ENCODE measurements around the gene FAIM2. TPM values are rescaled to one million over a fixed set of nuclear protein-coding genes. Genes with fewer than 3 reads are reported as not detected.

The FAIM2 gene
- total RNA-seq, 1 experiment from 2014 or later, result 0.09 TPM

DNA sequence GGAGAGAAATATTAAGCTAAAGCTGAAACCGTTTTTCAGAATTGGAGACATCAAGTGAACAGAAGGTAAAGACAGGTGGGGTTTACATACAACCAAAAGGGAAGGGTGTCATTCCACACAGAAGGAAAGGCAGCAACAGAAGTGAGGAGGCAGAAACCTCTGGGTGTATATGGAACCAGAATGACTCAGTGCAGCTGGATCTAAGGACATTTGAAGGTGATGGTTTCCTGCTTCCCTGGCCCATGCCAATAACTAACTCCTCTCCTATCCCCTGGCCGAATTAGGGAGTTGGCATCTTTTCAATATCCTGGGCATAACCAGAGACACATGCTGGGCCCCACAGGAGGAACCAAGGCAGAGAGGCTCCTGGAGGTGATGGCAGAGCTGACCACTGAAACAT lies 83.9 kb downstream of the FAIM2 start:
- Histone ChIP-seq H3K9me3 (no peaks in the 10 kb centered on the region), H3K4me3 (ENCODE audit: low read depth, low read length) (no peak overlapping the region), H3K36me3 (ENCODE audit: control insufficient read depth, insufficient read depth, low read length) (no peaks in the 10 kb centered on the region), H3K4me1 (no peaks in the 10 kb centered on the region), H3K27me3 (replicated peaks; ENCODE audit: control insufficient read depth, insufficient read depth, low read length) (no peaks in the 10 kb centered on the region)
- ChIA-PET CTCF (interaction anchor here (1.0 kb wide), 1 partner anchor 78 kb away, joined by 4 read pairs; the partner anchor contains the start of gene TMBIM6), POLR2A (interaction anchor here (1.8 kb wide), 1 partner anchor 8 kb away, joined by 6 read pairs; the partner anchor contains the start of gene NCKAP5L)
- intact Hi-C loops (cut with micrococcal nuclease; ENCODE audit: unreplicated experiment), result no loop called here
- no peak overlapping the region for H3K27ac Mint-ChIP-seq (ENCODE audit: unreplicated experiment)
- no peak overlapping the region for H3K4me3 Mint-ChIP-seq (ENCODE audit: unreplicated experiment)
- H3K36me3 Mint-ChIP-seq (ENCODE audit: insufficient read depth, unreplicated experiment), result peaks cover 5% of the 10 kb centered on the region
- TF ChIP-seq, protein P1, sequence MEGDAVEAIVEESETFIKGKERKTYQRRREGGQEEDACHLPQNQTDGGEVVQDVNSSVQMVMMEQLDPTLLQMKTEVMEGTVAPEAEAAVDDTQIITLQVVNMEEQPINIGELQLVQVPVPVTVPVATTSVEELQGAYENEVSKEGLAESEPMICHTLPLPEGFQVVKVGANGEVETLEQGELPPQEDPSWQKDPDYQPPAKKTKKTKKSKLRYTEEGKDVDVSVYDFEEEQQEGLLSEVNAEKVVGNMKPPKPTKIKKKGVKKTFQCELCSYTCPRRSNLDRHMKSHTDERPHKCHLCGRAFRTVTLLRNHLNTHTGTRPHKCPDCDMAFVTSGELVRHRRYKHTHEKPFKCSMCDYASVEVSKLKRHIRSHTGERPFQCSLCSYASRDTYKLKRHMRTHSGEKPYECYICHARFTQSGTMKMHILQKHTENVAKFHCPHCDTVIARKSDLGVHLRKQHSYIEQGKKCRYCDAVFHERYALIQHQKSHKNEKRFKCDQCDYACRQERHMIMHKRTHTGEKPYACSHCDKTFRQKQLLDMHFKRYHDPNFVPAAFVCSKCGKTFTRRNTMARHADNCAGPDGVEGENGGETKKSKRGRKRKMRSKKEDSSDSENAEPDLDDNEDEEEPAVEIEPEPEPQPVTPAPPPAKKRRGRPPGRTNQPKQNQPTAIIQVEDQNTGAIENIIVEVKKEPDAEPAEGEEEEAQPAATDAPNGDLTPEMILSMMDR (IDR thresholded peaks at IDR 0.05; ENCODE audit: insufficient read depth in 1 of 2, low read depth in 1 of 2, low read length in 1 of 2, severe bottlenecking in 1 of 2, unreplicated experiment in 1 of 2), result no peak
- no peaks in the 10 kb centered on the region for H3K9me3 Mint-ChIP-seq (ENCODE audit: unreplicated experiment)
- no peaks in the 10 kb centered on the region for H3K4me1 Mint-ChIP-seq (ENCODE audit: low read depth, unreplicated experiment)
- no TSS peak for BruUV-seq (replicated peaks)
- no peak for DNase-seq
- no peaks in the 10 kb centered on the region for H3K27me3 Mint-ChIP-seq (ENCODE audit: insufficient read depth, unreplicated experiment)

DNA sequence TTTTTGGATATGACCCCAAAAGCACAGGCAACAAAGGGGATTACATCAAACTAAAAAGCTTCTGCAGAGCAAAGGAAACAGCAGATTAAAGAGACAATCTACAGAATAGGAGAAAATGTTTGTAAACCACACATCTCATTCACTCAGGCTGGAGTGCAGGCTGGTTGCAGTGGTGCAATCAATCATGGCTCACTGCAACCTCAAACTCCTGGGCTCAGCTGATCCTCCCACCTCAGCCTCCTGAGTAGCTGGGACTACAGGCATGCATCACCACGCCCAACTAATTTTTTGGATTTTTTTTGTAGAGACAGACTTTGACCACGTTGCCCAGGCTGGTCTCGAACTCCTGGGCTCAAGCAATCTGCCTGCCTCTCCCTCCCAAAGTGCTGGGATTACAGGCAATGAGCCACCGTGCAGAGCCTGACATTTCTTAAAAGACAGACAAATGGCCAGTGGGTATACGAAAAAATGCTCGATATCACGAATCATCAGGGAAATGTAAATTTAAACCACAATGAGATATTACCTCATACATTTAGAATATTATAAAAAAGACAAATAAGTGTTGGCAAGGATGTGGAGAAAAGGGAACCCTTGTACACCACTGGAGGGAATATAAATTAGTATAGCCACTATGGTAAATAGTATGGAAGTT lies 85.3 kb downstream of the FAIM2 start:
- H3K9me3 Mint-ChIP-seq (ENCODE audit: unreplicated experiment), result no peaks in the 10 kb centered on the region
- BruUV-seq (replicated peaks), result no TSS peak
- ChIA-PET POLR2A (no interaction called here), CTCF (no interaction called here)
- no peak overlapping the region for H3K4me3 Mint-ChIP-seq (ENCODE audit: unreplicated experiment)
- H3K27me3 ChIP-seq (replicated peaks; ENCODE audit: control insufficient read depth, insufficient read depth, low read length), result no peaks in the 10 kb centered on the region
- no peaks in the 10 kb centered on the region for H3K27me3 Mint-ChIP-seq (ENCODE audit: insufficient read depth, unreplicated experiment)
- no peaks in the 10 kb centered on the region for H3K4me1 ChIP-seq
- no peak overlapping the region for H3K4me3 ChIP-seq (ENCODE audit: low read depth, low read length)
- no peak overlapping the region for H3K27ac Mint-ChIP-seq (ENCODE audit: unreplicated experiment)
- intact Hi-C loops (cut with micrococcal nuclease; ENCODE audit: unreplicated experiment), result no loop called here
- no peaks in the 10 kb centered on the region for H3K4me1 Mint-ChIP-seq (ENCODE audit: low read depth, unreplicated experiment)
- no peaks in the 10 kb centered on the region for H3K9me3 ChIP-seq
- TF ChIP-seq, protein P1 (IDR thresholded peaks at IDR 0.05; ENCODE audit: insufficient read depth in 1 of 2, low read depth in 1 of 2, low read length in 1 of 2, severe bottlenecking in 1 of 2, unreplicated experiment in 1 of 2), result no peak
- DNase-seq, result no peak
- H3K36me3 ChIP-seq (ENCODE audit: control insufficient read depth, insufficient read depth, low read length), result no peaks in the 10 kb centered on the region
- H3K36me3 Mint-ChIP-seq (ENCODE audit: insufficient read depth, unreplicated experiment), result peaks cover 5% of the 10 kb centered on the region

Other genes with a start within 250 kb of the FAIM2 start
- gene FMNL3, start 196.5 kb downstream of the FAIM2 start, total RNA-seq (2022), result 9.2 and 10.7 TPM in 2 replicates
- gene TMBIM6, start 162.3 kb downstream of the FAIM2 start, total RNA-seq (2022), result 826 and 867 TPM in 2 replicates
- gene NCKAP5L, start 75.5 kb downstream of the FAIM2 start, total RNA-seq (2022), result 17.8 and 19.5 TPM in 2 replicates
- 5.7 and 6.6 TPM in 2 replicates for gene BCDIN3D, start 60.8 kb downstream of the FAIM2 start, total RNA-seq (2022)
- gene AQP2, start 46.8 kb upstream of the FAIM2 start, total RNA-seq (2022), result not detected in 2 replicates
- gene AQP5, start 58.0 kb upstream of the FAIM2 start, total RNA-seq (2022), result not detected in 2 replicates
- gene AQP6, start 69.0 kb upstream of the FAIM2 start, total RNA-seq (2022), result not detected in 2 replicates
- 122 and 131 TPM in 2 replicates for gene RACGAP1, start 121.6 kb upstream of the FAIM2 start, total RNA-seq (2022)
- gene ASIC1, start 153.7 kb upstream of the FAIM2 start, total RNA-seq (2022), result 15.6 and 17.8 TPM in 2 replicates
- gene SMARCD1, start 181.4 kb upstream of the FAIM2 start, total RNA-seq (2022), result 142 and 158 TPM in 2 replicates
- 1.5 and 1.9 TPM in 2 replicates for gene GPD1, start 200.1 kb upstream of the FAIM2 start, total RNA-seq (2022)
- 85.0 and 86.3 TPM in 2 replicates for gene COX14, start 208.3 kb upstream of the FAIM2 start, total RNA-seq (2022)

Data from Caco-2 (cell line).